Nephron progenitor cell (in vitro differentiated cells): ENCODE results near the gene ATP9B.

ENCODE experiments used
- DNase-seq: peaks from one replicate; pipeline ENCODE4 v3.0.0; 2021
- H3K27ac Mint-ChIP-seq: 2 replicates; pipeline ENCODE4 v1.8.0; 2021; ENCODE audit warnings: mild to moderate bottlenecking, moderate library complexity, mixed read lengths
- H3K27me3 Mint-ChIP-seq: 2 replicates; pipeline ENCODE4 v1.8.0; 2021; ENCODE audit warnings: mild to moderate bottlenecking, low read depth, mixed read lengths; ENCODE audit not compliant: poor library complexity
- H3K36me3 Mint-ChIP-seq: 2 replicates; pipeline ENCODE4 v1.8.0; 2021; ENCODE audit warnings: low read depth, mixed read lengths
- H3K4me1 Mint-ChIP-seq: 2 replicates; pipeline ENCODE4 v1.8.0; 2021; ENCODE audit warnings: mixed read lengths
- H3K4me3 Mint-ChIP-seq: 2 replicates; pipeline ENCODE4 v1.8.0; 2021; ENCODE audit warnings: mild to moderate bottlenecking, moderate library complexity, mixed read lengths
- H3K9me3 Mint-ChIP-seq: 2 replicates; pipeline ENCODE4 v1.8.0; 2021; ENCODE audit warnings: mild to moderate bottlenecking, moderate library complexity, mixed read lengths
- TF ChIP-seq, protein P1 (sequence below): fragments of 200-600 bp; sonication (generic); IDR thresholded peaks from 2 replicates; pipeline ENCODE4 v1.5.0; 2021; ENCODE audit warnings: antibody characterized with exemption

Gene ATP9B

GRCh38 chr18:79334496-79335233 lies 265.5 kb downstream of the ATP9B start:
- no peak for DNase-seq
- no peaks in the 10 kb centered on the region for H3K27me3 Mint-ChIP-seq
- H3K4me3 Mint-ChIP-seq: no peak overlapping the region
- no peaks in the 10 kb centered on the region for H3K9me3 Mint-ChIP-seq
- peaks cover 52% of the 10 kb centered on the region for H3K36me3 Mint-ChIP-seq
- TF ChIP-seq, protein P1, sequence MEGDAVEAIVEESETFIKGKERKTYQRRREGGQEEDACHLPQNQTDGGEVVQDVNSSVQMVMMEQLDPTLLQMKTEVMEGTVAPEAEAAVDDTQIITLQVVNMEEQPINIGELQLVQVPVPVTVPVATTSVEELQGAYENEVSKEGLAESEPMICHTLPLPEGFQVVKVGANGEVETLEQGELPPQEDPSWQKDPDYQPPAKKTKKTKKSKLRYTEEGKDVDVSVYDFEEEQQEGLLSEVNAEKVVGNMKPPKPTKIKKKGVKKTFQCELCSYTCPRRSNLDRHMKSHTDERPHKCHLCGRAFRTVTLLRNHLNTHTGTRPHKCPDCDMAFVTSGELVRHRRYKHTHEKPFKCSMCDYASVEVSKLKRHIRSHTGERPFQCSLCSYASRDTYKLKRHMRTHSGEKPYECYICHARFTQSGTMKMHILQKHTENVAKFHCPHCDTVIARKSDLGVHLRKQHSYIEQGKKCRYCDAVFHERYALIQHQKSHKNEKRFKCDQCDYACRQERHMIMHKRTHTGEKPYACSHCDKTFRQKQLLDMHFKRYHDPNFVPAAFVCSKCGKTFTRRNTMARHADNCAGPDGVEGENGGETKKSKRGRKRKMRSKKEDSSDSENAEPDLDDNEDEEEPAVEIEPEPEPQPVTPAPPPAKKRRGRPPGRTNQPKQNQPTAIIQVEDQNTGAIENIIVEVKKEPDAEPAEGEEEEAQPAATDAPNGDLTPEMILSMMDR: no peak
- peak overlapping the region; percentile 36 for H3K27ac Mint-ChIP-seq
- H3K4me1 Mint-ChIP-seq: no peaks in the 10 kb centered on the region

DNA sequence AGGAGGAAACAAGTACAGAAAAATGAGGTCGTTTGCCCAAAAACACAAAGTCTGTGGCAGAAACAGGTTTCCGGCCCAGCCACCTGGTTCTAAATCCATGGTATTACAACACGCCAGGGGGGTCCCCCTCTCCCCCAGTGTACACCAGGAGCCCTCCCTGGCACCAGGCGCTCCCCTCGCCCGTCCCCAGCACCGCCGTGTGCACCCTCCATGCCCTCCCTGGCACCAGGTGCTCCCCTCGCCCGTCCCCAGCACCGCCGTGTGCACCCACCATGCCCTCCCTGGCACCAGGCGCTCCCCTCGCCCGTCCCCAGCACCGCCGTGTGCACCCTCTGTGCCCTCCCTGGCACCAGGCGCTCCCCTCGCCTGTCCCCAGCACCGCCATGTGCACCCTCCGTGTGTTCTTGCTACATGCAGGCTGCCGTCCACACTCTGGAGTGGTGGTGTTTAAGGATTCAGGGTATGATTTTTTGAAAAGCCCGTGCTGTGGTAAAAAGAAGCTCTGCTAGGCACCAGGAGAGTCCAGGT lies 266.7 kb downstream of the ATP9B start:
- peak overlapping the region; percentile 78 for H3K27ac Mint-ChIP-seq
- H3K27me3 Mint-ChIP-seq: no peaks in the 10 kb centered on the region
- no peaks in the 10 kb centered on the region for H3K9me3 Mint-ChIP-seq
- H3K36me3 Mint-ChIP-seq: peaks cover 46% of the 10 kb centered on the region
- no peak for DNase-seq
- no peak overlapping the region for H3K4me3 Mint-ChIP-seq
- no peaks in the 10 kb centered on the region for H3K4me1 Mint-ChIP-seq
- TF ChIP-seq, protein P1: no peak

- no peaks in the 10 kb centered on the region for H3K27me3 Mint-ChIP-seq
- DNase-seq: no peak
Observed at GRCh38 chr18:79336556-79337142, 267.5 kb downstream of the ATP9B start.

GRCh38 chr18:79337184-79337583 lies 268.0 kb downstream of the ATP9B start:
- TF ChIP-seq, protein P1: no peak
- Mint-ChIP-seq H3K9me3 (no peaks in the 10 kb centered on the region), H3K4me1 (no peaks in the 10 kb centered on the region), H3K27me3 (no peaks in the 10 kb centered on the region), H3K4me3 (no peak overlapping the region), H3K36me3 (peaks cover 40% of the 10 kb centered on the region), H3K27ac (no peak overlapping the region)
- DNase-seq: no peak

More at GRCh38 chr18:79336556-79337142, 267.5 kb downstream of the ATP9B start:
- Mint-ChIP-seq H3K4me1 (no peaks in the 10 kb centered on the region), H3K4me3 (no peak overlapping the region), H3K36me3 (peaks cover 38% of the 10 kb centered on the region), H3K9me3 (no peaks in the 10 kb centered on the region), H3K27ac (peak overlapping the region; percentile 78)
- TF ChIP-seq, protein P1: no peak

DNA sequence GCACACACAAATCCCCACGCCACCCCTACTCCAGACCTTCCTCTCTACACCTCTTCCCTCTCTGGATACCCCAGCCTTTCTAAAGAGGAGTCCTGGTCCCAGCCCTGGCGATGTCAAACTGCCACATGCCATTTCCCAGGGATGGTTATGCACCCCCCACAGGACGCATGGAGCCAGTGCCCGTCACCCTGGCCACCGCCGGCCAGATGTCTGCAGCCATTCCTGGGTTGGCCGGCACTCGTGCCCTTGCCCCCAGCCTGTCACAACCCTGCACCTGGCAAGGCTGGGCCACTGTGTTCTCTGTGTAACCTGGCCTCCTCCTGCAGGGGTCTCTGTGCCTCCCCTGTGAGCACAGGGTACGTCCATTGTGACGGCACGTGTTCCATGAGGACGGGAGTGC lies 268.4 kb downstream of the ATP9B start:
- Mint-ChIP-seq H3K36me3 (peaks cover 36% of the 10 kb centered on the region), H3K27me3 (no peaks in the 10 kb centered on the region), H3K4me1 (no peaks in the 10 kb centered on the region), H3K4me3 (no peak overlapping the region), H3K9me3 (no peaks in the 10 kb centered on the region), H3K27ac (no peak overlapping the region)
- TF ChIP-seq, protein P1: no peak
- DNase-seq: no peak
